ENCODE results near the gene AIF1L. TPM values are rescaled to one million over a fixed set of nuclear protein-coding genes. Genes with fewer than 3 reads are reported as not detected.

AIF1L gene
- polyA plus RNA-seq, 1 donor (not counting 4 experiments of a cell fraction or from before 2014, with no cell fraction given) = 1.5 TPM

DNA sequence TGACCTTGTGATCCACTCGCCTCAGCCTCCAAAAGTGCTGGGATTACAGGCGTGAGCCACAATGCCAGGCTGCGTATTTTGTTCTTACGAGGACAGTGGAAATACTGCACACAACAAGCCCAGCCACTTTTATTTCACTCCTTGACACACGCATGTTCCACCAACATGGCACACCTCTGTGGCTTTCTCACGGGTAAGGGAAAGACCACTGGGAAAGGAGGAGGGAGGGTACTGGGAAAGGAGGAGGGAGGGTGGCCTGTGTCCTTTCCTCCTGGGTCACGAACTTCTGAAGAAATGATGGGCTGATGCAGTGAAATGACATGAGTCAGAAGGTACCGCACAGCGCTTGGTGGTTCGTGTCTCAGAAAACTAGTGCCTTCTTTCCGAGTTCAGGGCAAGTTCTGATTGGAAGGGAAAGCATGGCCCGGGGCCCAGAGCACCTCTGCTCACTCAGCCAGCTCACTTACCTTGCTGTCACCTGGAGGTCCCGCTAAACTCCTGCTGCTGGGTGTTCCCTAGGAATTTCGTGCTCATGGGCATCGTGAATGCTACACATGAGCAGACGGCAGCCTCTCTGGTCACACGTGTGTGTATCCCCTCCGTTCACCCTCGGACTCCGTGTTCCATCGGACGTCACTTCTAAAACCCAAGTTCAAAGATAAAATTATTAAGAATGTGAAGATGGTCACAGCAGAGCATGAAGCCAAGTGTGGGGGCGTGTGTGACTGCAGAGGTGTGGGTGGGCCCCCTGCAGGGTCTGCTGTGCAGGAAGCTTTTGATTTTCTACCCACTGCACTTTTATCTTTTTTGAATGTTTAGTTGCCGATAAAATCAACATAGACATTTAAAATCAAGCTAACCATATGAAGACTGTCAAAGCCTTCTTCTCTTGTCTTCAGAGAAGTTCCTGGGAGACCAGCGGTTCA lies 44.5 kb upstream of the AIF1L start:
- no peaks in the 10 kb centered on the region for H3K9me1 ChIP-seq (ENCODE audit: control insufficient read depth, extremely low read depth, insufficient read depth, low read length)
- H2AFZ ChIP-seq (ENCODE audit: control insufficient read depth, low read length) = no peak overlapping the region
- no peak overlapping the region for H3K4me2 ChIP-seq (ENCODE audit: control insufficient read depth, extremely low read depth, insufficient read depth, low read depth, low read length)
- DNase-seq (ENCODE audit: low read depth, low spot score) = no peak
- H3K27me3 ChIP-seq (ENCODE audit: control insufficient read depth, extremely low read depth, insufficient read depth, low read length) = peaks cover 9% of the 10 kb centered on the region
- dilution Hi-C loops (cut with MboI; ENCODE audit: extremely low pct_ligation_motif_present, low sequenced_read_pairs) = no loop called here
- no peaks in the 10 kb centered on the region for H3K9me3 ChIP-seq (ENCODE audit: control insufficient read depth, low read depth, low read length)
- H3K9ac ChIP-seq (ENCODE audit: control insufficient read depth, extremely low read depth, insufficient read depth, low read length) = no peak overlapping the region
- no peaks in the 10 kb centered on the region for H3K36me3 ChIP-seq (ENCODE audit: control insufficient read depth in 2 of 2, extremely low read depth in 1 of 2, insufficient read depth in 2 of 2, low read length in 2 of 2)
- no peaks in the 10 kb centered on the region for H4K20me1 ChIP-seq (ENCODE audit: control insufficient read depth, extremely low read depth, insufficient read depth, low read length)
- no peak overlapping the region for H3K27ac ChIP-seq (ENCODE audit: control insufficient read depth, insufficient read depth, low read length)
- H3K79me2 ChIP-seq (ENCODE audit: control insufficient read depth, insufficient read depth, low read length) = no peaks in the 10 kb centered on the region
- H3K4me3 ChIP-seq (ENCODE audit: control insufficient read depth in 2 of 3, extremely low read depth in 1 of 3, insufficient read depth in 2 of 3, low read depth in 1 of 3, low read length in 3 of 3) = no peak overlapping the region
- no peak for FAIRE-seq
- no peaks in the 10 kb centered on the region for H3K4me1 ChIP-seq (ENCODE audit: control insufficient read depth, extremely low read depth, insufficient read depth, low read length)
- TF ChIP-seq, protein P1, sequence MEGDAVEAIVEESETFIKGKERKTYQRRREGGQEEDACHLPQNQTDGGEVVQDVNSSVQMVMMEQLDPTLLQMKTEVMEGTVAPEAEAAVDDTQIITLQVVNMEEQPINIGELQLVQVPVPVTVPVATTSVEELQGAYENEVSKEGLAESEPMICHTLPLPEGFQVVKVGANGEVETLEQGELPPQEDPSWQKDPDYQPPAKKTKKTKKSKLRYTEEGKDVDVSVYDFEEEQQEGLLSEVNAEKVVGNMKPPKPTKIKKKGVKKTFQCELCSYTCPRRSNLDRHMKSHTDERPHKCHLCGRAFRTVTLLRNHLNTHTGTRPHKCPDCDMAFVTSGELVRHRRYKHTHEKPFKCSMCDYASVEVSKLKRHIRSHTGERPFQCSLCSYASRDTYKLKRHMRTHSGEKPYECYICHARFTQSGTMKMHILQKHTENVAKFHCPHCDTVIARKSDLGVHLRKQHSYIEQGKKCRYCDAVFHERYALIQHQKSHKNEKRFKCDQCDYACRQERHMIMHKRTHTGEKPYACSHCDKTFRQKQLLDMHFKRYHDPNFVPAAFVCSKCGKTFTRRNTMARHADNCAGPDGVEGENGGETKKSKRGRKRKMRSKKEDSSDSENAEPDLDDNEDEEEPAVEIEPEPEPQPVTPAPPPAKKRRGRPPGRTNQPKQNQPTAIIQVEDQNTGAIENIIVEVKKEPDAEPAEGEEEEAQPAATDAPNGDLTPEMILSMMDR (optimal IDR thresholded peaks at IDR 0.05 in 1 of 3, IDR thresholded peaks at IDR 0.05 in 1 of 3, conservative IDR thresholded peaks at IDR 0.05 in 1 of 3; ENCODE audit: extremely low read depth in 1 of 3, insufficient read depth in 2 of 3, low read length in 3 of 3) = no peak
- no peak for TF ChIP-seq EZH2 (IDR thresholded peaks at IDR 0.05; ENCODE audit: low read length)

DNA sequence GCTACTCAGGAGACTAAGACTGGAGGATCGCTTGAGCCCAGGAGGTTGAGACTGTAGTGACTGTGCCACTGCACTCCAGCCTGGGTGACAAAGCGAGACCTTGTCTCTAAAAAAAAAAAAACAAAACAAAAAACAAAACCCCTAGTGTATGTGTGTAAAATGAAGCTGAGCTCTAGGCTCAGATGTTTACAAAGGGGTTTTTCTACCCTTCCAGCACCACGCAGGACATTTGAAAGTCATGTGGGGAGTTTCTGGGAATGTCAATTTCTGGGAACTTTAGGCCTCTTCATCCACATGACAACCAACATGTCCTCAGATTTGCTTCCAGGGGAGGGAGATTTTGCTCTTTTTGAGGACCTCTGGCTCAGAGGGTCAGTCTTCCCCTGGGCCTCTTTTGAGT lies 42.4 kb upstream of the AIF1L start:
- FAIRE-seq (no peak), DNase-seq (ENCODE audit: low read depth, low spot score) (no peak)
- Histone ChIP-seq H3K27me3 (ENCODE audit: control insufficient read depth, extremely low read depth, insufficient read depth, low read length) (peaks cover 9% of the 10 kb centered on the region), H3K4me2 (ENCODE audit: control insufficient read depth, extremely low read depth, insufficient read depth, low read depth, low read length) (no peak overlapping the region), H2AFZ (ENCODE audit: control insufficient read depth, low read length) (no peak overlapping the region), H3K9ac (ENCODE audit: control insufficient read depth, extremely low read depth, insufficient read depth, low read length) (no peak overlapping the region), H4K20me1 (ENCODE audit: control insufficient read depth, extremely low read depth, insufficient read depth, low read length) (no peaks in the 10 kb centered on the region), H3K79me2 (ENCODE audit: control insufficient read depth, insufficient read depth, low read length) (no peaks in the 10 kb centered on the region), H3K27ac (ENCODE audit: control insufficient read depth, insufficient read depth, low read length) (no peak overlapping the region), H3K4me3 (ENCODE audit: control insufficient read depth in 2 of 3, extremely low read depth in 1 of 3, insufficient read depth in 2 of 3, low read depth in 1 of 3, low read length in 3 of 3) (no peak overlapping the region), H3K36me3 (ENCODE audit: control insufficient read depth in 2 of 2, extremely low read depth in 1 of 2, insufficient read depth in 2 of 2, low read length in 2 of 2) (no peaks in the 10 kb centered on the region), H3K4me1 (ENCODE audit: control insufficient read depth, extremely low read depth, insufficient read depth, low read length) (no peaks in the 10 kb centered on the region), H3K9me1 (ENCODE audit: control insufficient read depth, extremely low read depth, insufficient read depth, low read length) (no peaks in the 10 kb centered on the region), H3K9me3 (ENCODE audit: control insufficient read depth, low read depth, low read length) (no peaks in the 10 kb centered on the region)
- dilution Hi-C loops (cut with MboI; ENCODE audit: extremely low pct_ligation_motif_present, low sequenced_read_pairs) = no loop called here
- no peak for TF ChIP-seq EZH2 (IDR thresholded peaks at IDR 0.05; ENCODE audit: low read length)
- TF ChIP-seq, protein P1 (optimal IDR thresholded peaks at IDR 0.05 in 1 of 3, IDR thresholded peaks at IDR 0.05 in 1 of 3, conservative IDR thresholded peaks at IDR 0.05 in 1 of 3; ENCODE audit: extremely low read depth in 1 of 3, insufficient read depth in 2 of 3, low read length in 3 of 3) = no peak
